CMK (cell line): Measurements from ENCODE around the gene CDC42EP3.

Experiments used
- DNase-seq: peaks from one replicate; pipeline ENCODE4 v3.0.0-alpha.2; 2010; ENCODE audit warnings: low read depth

Gene CDC42EP3

GRCh38 chr2:37671009-37671815 lies at the start of gene CDC42EP3:
CDC42EP3 (minus strand) TSS chr2:37671642; CDS start chr2:37646587, 25,055 bp downstream.
- DNase-seq: no peak

GRCh38 chr2:37721201-37721560 lies 49.7 kb upstream of the CDC42EP3 start:
- no peak for DNase-seq

GRCh38 chr2:37720533-37721200 lies 49.2 kb upstream of the CDC42EP3 start:
- no peak for DNase-seq

GRCh38 chr2:37718515-37719161 lies 47.2 kb upstream of the CDC42EP3 start:
- no peak for DNase-seq

- no peak for DNase-seq
Observed at GRCh38 chr2:37713258-37713700, 41.8 kb upstream of the CDC42EP3 start.

GRCh38 chr2:37711831-37712230 lies 40.4 kb upstream of the CDC42EP3 start:
- DNase-seq: no peak

- peak; percentile 65 for DNase-seq
Observed at GRCh38 chr2:37711308-37711731, 39.9 kb upstream of the CDC42EP3 start.

- no peak for DNase-seq
Observed at GRCh38 chr2:37709111-37709510, 37.7 kb upstream of the CDC42EP3 start.

- no peak for DNase-seq
Observed at GRCh38 chr2:37708146-37708545, 36.7 kb upstream of the CDC42EP3 start.

GRCh38 chr2:37707393-37707792 lies 36.0 kb upstream of the CDC42EP3 start:
- DNase-seq: no peak

- no peak for DNase-seq
Observed at GRCh38 chr2:37706334-37707183, 35.1 kb upstream of the CDC42EP3 start.

- no peak for DNase-seq
Observed at GRCh38 chr2:37705191-37705590, 33.7 kb upstream of the CDC42EP3 start.

- DNase-seq: no peak
Observed at GRCh38 chr2:37698931-37699481, 27.6 kb upstream of the CDC42EP3 start.

- DNase-seq: no peak
Observed at GRCh38 chr2:37695336-37695735, 23.9 kb upstream of the CDC42EP3 start.

- DNase-seq: no peak
Observed at GRCh38 chr2:37692711-37693110, 21.3 kb upstream of the CDC42EP3 start.

- no peak for DNase-seq
Observed at GRCh38 chr2:37689751-37690150, 18.3 kb upstream of the CDC42EP3 start.

GRCh38 chr2:37688771-37689468 lies 17.5 kb upstream of the CDC42EP3 start:
- no peak for DNase-seq

- DNase-seq: no peak
Observed at GRCh38 chr2:37686792-37687526, 15.5 kb upstream of the CDC42EP3 start.

GRCh38 chr2:37684809-37685208 lies 13.4 kb upstream of the CDC42EP3 start:
- no peak for DNase-seq
